Thyroid gland (tissue), 4 donors: ENCODE results near the gene PDE1C.

Experiments used
- POLR2A ChIP-seq, 2 donors: fragments of 450-650 bp; IDR thresholded peaks; one replicate each; pipeline ENCODE4 v1.6.1; 2017; ENCODE audit warnings: antibody characterized with exemption in 2 of 2, mild to moderate bottlenecking in 2 of 2, moderate library complexity in 1 of 2
- TF ChIP-seq, protein P1 (sequence below), 6 experiments: fragments of 200-600 bp in 3 of 6; fragments of 450-650 bp in 3 of 6; sonication (generic) in 3 of 6; IDR thresholded peaks; one replicate each; pipeline ENCODE4 v1.5.1; 2016 to 2019; ENCODE audit warnings: antibody characterized with exemption in 6 of 6, mild to moderate bottlenecking in 2 of 6, inconsistent platforms in 1 of 6, moderate library complexity in 1 of 6

DNA sequence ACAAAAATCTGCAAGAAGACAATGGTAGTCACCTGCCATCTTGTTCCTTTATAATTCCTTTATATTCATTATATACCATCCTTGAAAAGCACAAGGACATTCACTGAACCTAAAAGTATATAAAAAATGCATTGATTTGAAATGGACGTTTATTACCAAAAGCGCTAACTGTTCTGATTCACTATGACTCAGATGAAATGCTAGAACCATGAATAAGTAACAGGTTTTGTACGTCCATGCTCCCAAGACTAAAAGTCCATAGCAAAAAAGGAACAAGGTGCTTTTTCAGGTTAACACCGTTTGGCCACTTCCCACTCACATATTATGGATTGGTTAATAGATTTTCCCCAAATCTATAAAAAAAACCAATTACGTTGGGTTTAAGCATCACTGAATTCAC lies 273.8 kb downstream of the PDE1C start:
- TF ChIP-seq, protein P1, sequence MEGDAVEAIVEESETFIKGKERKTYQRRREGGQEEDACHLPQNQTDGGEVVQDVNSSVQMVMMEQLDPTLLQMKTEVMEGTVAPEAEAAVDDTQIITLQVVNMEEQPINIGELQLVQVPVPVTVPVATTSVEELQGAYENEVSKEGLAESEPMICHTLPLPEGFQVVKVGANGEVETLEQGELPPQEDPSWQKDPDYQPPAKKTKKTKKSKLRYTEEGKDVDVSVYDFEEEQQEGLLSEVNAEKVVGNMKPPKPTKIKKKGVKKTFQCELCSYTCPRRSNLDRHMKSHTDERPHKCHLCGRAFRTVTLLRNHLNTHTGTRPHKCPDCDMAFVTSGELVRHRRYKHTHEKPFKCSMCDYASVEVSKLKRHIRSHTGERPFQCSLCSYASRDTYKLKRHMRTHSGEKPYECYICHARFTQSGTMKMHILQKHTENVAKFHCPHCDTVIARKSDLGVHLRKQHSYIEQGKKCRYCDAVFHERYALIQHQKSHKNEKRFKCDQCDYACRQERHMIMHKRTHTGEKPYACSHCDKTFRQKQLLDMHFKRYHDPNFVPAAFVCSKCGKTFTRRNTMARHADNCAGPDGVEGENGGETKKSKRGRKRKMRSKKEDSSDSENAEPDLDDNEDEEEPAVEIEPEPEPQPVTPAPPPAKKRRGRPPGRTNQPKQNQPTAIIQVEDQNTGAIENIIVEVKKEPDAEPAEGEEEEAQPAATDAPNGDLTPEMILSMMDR (IDR thresholded peaks at IDR 0.05) = no peak
- TF ChIP-seq POLR2A (IDR thresholded peaks at IDR 0.05) = no peak
